ENCODE data around the gene KCNF1.

The KCNF1 gene

GRCh38 chr2:10883066-10883465 lies 28.7 kb upstream of the KCNF1 start:
- TF ChIP-seq TAF1 (IDR thresholded peaks at IDR 0.05; ENCODE audit: borderline replicate concordance, insufficient read depth, low read length) (no peak), SIN3A (IDR thresholded peaks at IDR 0.05; ENCODE audit: borderline replicate concordance, insufficient read depth, low read length) (no peak), POLR2AphosphoS5 (IDR thresholded peaks at IDR 0.05; ENCODE audit: low read depth, low read length) (no peak), FOXP2 (optimal IDR thresholded peaks at IDR 0.05; ENCODE audit: borderline replicate concordance, extremely low read depth, extremely low read length, insufficient read depth) (no peak)
- TF ChIP-seq, protein P1, sequence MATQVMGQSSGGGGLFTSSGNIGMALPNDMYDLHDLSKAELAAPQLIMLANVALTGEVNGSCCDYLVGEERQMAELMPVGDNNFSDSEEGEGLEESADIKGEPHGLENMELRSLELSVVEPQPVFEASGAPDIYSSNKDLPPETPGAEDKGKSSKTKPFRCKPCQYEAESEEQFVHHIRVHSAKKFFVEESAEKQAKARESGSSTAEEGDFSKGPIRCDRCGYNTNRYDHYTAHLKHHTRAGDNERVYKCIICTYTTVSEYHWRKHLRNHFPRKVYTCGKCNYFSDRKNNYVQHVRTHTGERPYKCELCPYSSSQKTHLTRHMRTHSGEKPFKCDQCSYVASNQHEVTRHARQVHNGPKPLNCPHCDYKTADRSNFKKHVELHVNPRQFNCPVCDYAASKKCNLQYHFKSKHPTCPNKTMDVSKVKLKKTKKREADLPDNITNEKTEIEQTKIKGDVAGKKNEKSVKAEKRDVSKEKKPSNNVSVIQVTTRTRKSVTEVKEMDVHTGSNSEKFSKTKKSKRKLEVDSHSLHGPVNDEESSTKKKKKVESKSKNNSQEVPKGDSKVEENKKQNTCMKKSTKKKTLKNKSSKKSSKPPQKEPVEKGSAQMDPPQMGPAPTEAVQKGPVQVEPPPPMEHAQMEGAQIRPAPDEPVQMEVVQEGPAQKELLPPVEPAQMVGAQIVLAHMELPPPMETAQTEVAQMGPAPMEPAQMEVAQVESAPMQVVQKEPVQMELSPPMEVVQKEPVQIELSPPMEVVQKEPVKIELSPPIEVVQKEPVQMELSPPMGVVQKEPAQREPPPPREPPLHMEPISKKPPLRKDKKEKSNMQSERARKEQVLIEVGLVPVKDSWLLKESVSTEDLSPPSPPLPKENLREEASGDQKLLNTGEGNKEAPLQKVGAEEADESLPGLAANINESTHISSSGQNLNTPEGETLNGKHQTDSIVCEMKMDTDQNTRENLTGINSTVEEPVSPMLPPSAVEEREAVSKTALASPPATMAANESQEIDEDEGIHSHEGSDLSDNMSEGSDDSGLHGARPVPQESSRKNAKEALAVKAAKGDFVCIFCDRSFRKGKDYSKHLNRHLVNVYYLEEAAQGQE (IDR thresholded peaks at IDR 0.05; ENCODE audit: insufficient read depth in 1 of 2, low read depth in 2 of 2, low read length in 2 of 2) = no peak

GRCh38 chr2:10883801-10884478 lies 27.8 kb upstream of the KCNF1 start:
- TF ChIP-seq, protein P1 (IDR thresholded peaks at IDR 0.05; ENCODE audit: insufficient read depth in 1 of 2, low read depth in 2 of 2, low read length in 2 of 2) = no peak
- TF ChIP-seq FOXP2 (optimal IDR thresholded peaks at IDR 0.05; ENCODE audit: borderline replicate concordance, extremely low read depth, extremely low read length, insufficient read depth) (no peak), TAF1 (IDR thresholded peaks at IDR 0.05; ENCODE audit: borderline replicate concordance, insufficient read depth, low read length) (no peak), POLR2AphosphoS5 (IDR thresholded peaks at IDR 0.05; ENCODE audit: low read depth, low read length) (no peak), SIN3A (IDR thresholded peaks at IDR 0.05; ENCODE audit: borderline replicate concordance, insufficient read depth, low read length) (no peak)

- TF ChIP-seq TAF1 (IDR thresholded peaks at IDR 0.05; ENCODE audit: borderline replicate concordance, insufficient read depth, low read length) (no peak), POLR2AphosphoS5 (IDR thresholded peaks at IDR 0.05; ENCODE audit: low read depth, low read length) (no peak), FOXP2 (optimal IDR thresholded peaks at IDR 0.05; ENCODE audit: borderline replicate concordance, extremely low read depth, extremely low read length, insufficient read depth) (no peak), SIN3A (IDR thresholded peaks at IDR 0.05; ENCODE audit: borderline replicate concordance, insufficient read depth, low read length) (no peak)
Observed at GRCh38 chr2:10884574-10884975, 27.2 kb upstream of the KCNF1 start.

- no peak for TF ChIP-seq FOXP2 (optimal IDR thresholded peaks at IDR 0.05; ENCODE audit: borderline replicate concordance, extremely low read depth, extremely low read length, insufficient read depth)
- no peak for TF ChIP-seq SIN3A (IDR thresholded peaks at IDR 0.05; ENCODE audit: borderline replicate concordance, insufficient read depth, low read length)
- TF ChIP-seq POLR2AphosphoS5 (IDR thresholded peaks at IDR 0.05; ENCODE audit: low read depth, low read length) = no peak
- TF ChIP-seq, protein P1 (IDR thresholded peaks at IDR 0.05; ENCODE audit: insufficient read depth in 1 of 2, low read depth in 2 of 2, low read length in 2 of 2) = no peak
- no peak for TF ChIP-seq TAF1 (IDR thresholded peaks at IDR 0.05; ENCODE audit: borderline replicate concordance, insufficient read depth, low read length)
Observed at GRCh38 chr2:10885094-10885860, 26.5 kb upstream of the KCNF1 start.

DNA sequence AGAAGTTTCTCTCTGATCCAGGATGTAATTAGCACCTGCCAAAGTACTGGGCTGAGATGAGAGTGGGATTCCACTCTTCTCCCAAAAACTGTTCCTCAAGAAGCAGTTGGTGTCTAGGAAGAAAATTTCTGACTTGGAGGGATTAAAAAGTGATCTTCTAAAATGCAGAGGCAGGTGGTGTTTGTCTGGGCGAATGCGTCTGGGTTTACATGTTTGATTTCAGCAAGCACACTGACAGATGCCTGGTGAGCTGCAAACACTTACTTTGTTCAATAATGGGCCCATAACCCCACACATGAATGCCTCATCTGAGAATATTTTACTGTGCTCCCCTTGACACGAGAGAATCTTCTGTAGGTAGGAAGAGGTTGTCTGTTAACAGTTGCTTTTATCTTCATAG lies 24.3 kb upstream of the KCNF1 start:
- TF ChIP-seq, protein P1 (IDR thresholded peaks at IDR 0.05; ENCODE audit: insufficient read depth in 1 of 2, low read depth in 2 of 2, low read length in 2 of 2) = no peak
- TF ChIP-seq POLR2AphosphoS5 (IDR thresholded peaks at IDR 0.05; ENCODE audit: low read depth, low read length) = no peak
- no peak for TF ChIP-seq TAF1 (IDR thresholded peaks at IDR 0.05; ENCODE audit: borderline replicate concordance, insufficient read depth, low read length)
- TF ChIP-seq FOXP2 (optimal IDR thresholded peaks at IDR 0.05; ENCODE audit: borderline replicate concordance, extremely low read depth, extremely low read length, insufficient read depth) = no peak
- no peak for TF ChIP-seq SIN3A (IDR thresholded peaks at IDR 0.05; ENCODE audit: borderline replicate concordance, insufficient read depth, low read length)
